NCI-H1930 (cell line): ENCODE data around the gene CNPY1.

Experiments used
- DNase-seq, 2 experiments: peaks; one replicate each; lab custom pipeline; 2025; lab: John Stamatoyannopoulos, UW

The CNPY1 gene

GRCh38 chr7:155511702-155511996 lies 34.7 kb downstream of the CNPY1 start:
- no peak for DNase-seq

- DNase-seq, result no peak
Measured at GRCh38 chr7:155510975-155511701, 35.2 kb downstream of the CNPY1 start.

GRCh38 chr7:155509725-155510551 lies 36.4 kb downstream of the CNPY1 start:
- peak; percentile 56 to 65 for DNase-seq

GRCh38 chr7:155509359-155509724 lies 37.0 kb downstream of the CNPY1 start:
- DNase-seq, result no peak

- no peak for DNase-seq
Measured at GRCh38 chr7:155508376-155509358, 37.7 kb downstream of the CNPY1 start.

- DNase-seq, result no peak
Measured at GRCh38 chr7:155507576-155507975, 38.8 kb downstream of the CNPY1 start.

- DNase-seq, result no peak
Measured at GRCh38 chr7:155506854-155507337, 39.5 kb downstream of the CNPY1 start.

- DNase-seq, result no peak
Measured at GRCh38 chr7:155505422-155505793, 41.0 kb downstream of the CNPY1 start.

- DNase-seq, result no peak
Measured at GRCh38 chr7:155497149-155497901, 49.0 kb downstream of the CNPY1 start.

- no peak for DNase-seq
Measured at GRCh38 chr7:155496267-155497005, 49.9 kb downstream of the CNPY1 start.

- no peak for DNase-seq
Measured at GRCh38 chr7:155495440-155496248, 50.7 kb downstream of the CNPY1 start.

GRCh38 chr7:155494551-155494950 lies 51.8 kb downstream of the CNPY1 start:
- no peak for DNase-seq

GRCh38 chr7:155493744-155494538 lies 52.4 kb downstream of the CNPY1 start:
- no peak for DNase-seq

GRCh38 chr7:155491812-155492211 lies 54.5 kb downstream of the CNPY1 start:
- DNase-seq, result no peak

GRCh38 chr7:155490697-155491628 lies 55.4 kb downstream of the CNPY1 start:
- no peak for DNase-seq

- no peak for DNase-seq
Measured at GRCh38 chr7:155489862-155490696, 56.3 kb downstream of the CNPY1 start.
